Stimulated activated CD4-positive, alpha-beta T cell treated with anti-CD3 and anti-CD28 coated beads, Interleukin-12 subunit alpha, Interleukin-12 subunit beta, amount 100 ng/mL, for 48 hours (primary cell): ENCODE data around the gene SOX15.

Experiments used
- DNase-seq, 3 donors: peaks; one replicate each; pipeline ENCODE4 v3.0.0-alpha.2; 2020; ENCODE audit warnings: low read depth in 2 of 3, low spot score in 1 of 3

SOX15 gene

DNA sequence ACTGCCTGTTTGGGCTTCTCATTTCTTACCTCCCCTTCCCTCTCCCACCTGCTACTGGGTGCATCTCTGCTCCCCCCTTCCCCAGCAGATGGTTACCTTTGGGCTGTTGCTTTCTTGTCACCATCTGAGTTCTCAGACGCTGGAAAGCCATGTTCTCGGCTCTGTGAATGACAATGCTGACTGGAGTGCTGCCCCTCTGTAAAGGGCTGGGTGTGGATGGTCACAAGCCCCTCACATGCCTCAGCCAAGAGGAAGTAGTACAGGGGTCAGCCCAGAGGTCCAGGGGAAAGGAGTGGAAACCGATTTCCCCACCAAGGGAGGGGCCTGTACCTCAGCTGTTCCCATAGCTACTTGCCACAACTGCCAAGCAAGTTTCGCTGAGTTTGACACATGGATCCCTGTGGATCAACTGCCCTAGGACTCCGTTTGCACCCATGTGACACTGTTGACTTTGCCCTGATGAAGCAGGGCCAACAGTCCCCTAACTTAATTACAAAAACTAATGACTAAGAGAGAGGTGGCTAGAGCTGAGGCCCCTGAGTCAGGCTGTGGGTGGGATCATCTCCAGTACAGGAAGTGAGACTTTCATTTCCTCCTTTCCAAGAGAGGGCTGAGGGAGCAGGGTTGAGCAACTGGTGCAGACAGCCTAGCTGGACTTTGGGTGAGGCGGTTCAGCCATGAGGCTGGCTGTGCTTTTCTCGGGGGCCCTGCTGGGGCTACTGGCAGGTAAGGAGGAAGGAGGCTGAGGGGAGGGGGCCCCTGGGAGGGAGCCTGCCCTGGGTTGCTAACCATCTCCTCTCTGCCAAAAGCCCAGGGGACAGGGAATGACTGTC lies 10.7 kb downstream of the SOX15 start, which contains the start of gene CD68:
Gene CD68, plus strand, starts transcription at position 638 of the 833 bp plus-strand sequence. Its CDS starts 40 bp downstream, at position 678.
- DNase-seq: peak; percentile 58 to 72 (median 71)

DNA sequence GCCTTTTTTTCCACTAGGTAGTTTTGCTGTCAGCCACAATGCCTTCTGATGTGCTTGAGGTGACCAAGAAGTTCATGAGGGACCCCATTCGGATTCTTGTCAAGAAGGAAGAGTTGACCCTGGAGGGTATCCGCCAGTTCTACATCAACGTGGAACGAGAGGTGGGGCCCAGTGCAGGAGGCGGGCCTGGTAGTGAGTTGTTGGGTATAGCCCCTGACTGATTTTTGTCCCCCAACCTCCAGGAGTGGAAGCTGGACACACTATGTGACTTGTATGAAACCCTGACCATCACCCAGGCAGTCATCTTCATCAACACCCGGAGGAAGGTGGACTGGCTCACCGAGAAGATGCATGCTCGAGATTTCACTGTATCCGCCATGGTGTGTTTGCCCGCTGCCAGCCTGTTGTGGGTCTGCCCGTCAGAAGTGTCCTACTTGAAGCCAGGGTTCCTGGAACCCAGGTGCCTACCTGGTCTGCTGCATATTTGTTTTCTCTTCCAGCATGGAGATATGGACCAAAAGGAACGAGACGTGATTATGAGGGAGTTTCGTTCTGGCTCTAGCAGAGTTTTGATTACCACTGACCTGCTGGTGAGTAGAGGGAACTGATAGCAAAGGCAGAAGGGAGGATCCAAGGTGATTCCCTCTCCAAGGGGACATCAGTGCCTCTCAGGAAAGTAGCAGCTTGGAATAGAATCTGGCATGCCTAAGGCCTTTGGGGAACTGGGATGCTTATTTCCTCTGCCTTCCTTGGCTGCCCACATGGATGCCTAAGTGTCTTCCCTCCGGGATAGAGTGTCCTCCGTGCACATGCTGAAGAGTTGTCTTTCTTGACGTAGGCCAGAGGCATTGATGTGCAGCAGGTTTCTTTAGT lies 12.3 kb downstream of the SOX15 start:
- no peak for DNase-seq

DNA sequence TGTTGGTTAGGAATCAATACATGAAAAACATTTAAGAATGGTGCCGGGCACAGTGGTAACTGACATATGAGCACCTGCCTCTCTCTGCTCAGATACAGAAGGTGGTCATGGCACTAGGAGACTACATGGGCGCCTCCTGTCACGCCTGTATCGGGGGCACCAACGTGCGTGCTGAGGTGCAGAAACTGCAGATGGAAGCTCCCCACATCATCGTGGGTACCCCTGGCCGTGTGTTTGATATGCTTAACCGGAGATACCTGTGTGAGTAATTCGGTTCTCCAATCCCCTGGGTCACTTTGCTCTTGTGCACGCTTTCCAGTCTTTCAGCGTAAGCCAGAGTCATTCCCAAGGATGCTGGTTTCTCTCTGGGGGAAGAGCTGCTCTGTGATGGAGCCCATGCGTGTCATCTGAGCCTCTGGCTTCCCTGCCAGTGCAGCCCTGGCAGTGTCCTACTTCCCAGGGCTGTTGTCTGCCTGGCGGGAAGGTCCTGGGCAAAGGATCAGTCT lies 13.4 kb downstream of the SOX15 start:
- DNase-seq: no peak

DNA sequence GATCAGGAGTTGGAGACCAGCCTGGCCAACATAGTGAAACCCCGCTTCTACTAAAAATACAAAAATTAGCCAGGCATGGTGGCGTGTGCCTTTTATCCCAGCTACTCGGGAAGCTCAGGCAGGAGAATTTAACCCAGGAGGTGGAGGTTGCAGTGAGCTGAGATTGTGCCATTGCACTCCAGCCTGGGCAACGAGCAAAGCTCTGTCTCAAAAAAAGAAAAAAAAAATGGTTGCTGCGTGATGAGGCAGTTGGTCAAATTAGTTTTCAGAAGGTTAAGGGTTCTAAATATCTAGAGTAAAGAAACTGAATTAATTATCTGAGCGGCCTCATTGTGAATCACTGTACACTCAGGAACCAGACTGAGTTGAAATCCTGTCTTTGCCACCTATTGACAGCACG lies 13.9 kb downstream of the SOX15 start:
- no peak for DNase-seq

DNA sequence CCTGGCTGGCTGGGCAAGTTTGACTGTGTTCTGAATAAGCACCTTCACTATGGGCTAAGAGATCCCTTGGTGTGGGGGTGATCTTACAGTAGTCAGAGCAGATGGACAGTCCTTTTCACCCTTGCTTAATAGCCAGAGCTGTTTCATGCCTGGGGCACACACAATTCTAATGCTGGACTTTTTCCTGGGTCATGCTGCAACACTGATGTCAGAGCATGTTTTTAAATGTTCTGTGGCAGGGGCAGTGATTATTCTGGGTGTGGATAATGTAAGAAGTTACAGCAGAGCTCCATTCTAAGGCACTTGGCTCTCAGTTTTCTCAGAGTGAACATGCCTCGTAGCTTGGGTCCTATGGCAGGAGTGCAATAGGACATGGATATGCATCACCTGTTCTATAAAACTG lies 14.4 kb downstream of the SOX15 start:
- DNase-seq: no peak

DNA sequence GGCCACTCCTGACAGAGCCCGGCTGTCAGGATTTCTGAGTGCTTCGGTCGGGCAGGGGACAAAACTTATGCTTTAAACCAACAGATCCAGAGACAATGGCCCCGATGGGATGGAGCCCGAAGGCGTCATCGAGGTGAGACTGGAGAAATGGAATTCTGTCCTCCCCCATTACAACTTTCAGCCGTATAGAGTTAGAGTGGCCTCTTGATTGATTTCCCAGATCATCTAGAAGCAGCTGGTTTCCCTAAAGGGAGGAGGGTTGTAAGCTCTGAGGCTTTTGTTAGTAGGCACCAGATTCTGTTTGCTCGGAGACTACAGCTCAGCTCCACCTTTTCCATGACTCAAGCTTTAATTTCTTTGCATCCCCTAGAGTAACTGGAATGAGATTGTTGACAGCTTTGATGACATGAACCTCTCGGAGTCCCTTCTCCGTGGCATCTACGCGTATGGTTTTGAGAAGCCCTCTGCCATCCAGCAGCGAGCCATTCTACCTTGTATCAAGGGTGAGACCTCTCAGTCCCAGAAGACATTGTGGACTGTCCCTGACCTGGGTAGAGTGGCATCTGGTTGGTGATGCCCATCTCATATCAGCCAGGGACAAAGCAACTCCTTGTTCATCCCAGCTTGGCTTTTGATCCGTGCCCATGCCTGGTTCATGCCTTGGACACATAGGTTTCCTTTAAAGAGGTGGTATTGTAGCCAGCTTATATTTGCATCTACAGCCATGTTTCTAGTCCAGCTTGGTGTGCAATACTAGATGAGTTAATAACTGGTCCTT lies 15.5 kb downstream of the SOX15 start:
- no peak for DNase-seq

DNA sequence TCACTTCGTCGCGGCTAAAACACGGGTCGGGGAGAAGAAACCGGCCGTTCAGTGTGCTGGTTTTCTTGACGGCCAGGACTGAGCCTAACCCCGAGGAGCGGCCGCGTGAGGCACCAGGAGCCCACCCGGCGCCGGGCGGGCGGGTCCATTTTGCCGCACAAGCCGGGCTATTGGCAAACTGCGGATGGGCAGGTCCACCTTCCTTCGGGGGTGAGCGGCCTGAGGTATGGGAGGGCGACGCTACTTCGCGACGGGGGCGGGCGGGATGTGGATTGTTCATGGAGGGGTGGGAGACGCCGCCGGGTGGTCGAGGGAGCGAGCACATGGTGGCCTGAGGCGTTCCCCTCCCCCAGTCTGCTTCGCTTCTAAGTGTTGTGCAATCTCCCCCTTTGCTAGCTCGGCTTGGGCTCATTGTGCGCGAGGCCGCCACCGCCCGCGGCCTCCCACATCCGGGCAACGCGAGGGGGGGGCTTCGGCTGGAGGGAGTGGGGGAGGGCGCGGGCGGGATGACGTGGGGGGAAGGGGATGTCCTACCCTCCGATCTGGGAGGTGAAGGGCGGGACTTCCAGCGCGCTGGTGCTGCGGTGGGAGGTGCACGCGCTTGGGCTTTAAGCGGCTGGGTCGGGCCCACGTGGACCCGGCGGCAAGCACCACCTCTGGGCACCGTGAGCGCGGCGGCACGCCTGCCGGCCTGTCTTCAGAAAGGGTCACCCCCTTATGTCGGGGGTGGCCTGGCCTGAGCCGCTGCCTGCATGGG lies 16.4 kb downstream of the SOX15 start:
- peak; percentile 83 to 85 (median 85) for DNase-seq

DNA sequence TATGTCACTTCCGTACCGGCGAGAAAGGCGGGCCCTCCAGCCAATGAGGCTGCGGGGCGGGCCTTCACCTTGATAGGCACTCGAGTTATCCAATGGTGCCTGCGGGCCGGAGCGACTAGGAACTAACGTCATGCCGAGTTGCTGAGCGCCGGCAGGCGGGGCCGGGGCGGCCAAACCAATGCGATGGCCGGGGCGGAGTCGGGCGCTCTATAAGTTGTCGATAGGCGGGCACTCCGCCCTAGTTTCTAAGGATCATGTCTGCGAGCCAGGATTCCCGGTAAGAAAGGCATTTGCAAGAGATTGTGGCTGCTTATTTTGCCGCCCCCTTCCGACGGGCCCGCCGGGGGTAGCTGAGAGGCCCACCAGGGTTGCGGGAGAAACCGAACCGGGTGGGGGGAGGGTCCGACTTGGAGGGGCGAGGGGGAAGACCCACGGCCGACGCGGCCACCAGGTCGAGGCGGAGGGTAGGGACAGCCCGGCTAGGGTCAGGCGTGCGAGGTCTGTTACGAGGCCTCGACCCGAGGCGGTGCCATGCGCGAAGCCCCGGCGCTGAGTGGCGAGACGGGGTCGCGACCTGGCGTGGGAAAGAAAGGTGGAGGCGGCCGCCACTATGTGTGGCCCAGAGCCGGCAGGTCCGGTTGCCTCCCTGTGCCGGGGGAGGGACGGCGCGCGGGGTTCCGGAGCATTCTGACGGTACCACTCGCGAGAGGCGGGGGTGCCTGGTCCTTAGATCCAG lies 17.1 kb downstream of the SOX15 start:
- peak; percentile 99 to 100 (median 100) for DNase-seq

DNA sequence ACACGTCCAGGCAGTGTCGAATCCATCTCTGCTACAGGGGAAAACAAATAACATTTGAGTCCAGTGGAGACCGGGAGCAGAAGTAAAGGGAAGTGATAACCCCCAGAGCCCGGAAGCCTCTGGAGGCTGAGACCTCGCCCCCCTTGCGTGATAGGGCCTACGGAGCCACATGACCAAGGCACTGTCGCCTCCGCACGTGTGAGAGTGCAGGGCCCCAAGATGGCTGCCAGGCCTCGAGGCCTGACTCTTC lies 17.6 kb downstream of the SOX15 start:
- DNase-seq: no peak

DNA sequence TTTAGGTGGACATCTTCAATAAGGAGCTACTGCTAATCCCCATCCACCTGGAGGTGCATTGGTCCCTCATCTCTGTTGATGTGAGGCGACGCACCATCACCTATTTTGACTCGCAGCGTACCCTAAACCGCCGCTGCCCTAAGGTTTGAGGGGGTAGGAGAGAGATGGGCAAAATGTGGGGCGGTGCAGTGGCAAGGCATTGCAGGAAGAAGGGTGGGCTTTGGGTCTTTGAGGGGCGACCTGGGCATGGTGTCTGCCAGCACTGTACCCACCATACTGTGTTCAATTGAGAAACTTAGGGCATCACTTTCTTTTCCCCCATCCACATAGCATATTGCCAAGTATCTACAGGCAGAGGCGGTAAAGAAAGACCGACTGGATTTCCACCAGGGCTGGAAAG lies 19.5 kb downstream of the SOX15 start:
- DNase-seq: no peak

DNA sequence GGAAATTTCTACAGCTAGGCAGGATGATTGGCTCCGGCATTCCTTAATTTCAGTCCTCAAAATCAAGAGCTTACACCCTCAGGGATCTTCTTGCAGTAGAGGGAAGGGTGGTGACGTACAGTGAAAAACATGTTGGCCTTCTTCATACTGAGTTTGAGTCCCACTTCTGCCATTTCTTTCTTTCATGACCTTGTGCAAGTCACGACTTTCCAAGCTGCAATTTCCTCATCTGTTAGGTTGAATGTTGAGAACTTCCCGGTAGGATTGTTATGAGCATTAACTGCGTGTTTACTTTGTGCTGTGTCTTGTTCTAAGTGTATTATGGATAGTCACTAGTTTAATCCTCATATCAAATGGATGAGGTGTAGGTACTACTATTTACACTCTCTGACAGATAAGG lies 20.3 kb downstream of the SOX15 start:
- no peak for DNase-seq

DNA sequence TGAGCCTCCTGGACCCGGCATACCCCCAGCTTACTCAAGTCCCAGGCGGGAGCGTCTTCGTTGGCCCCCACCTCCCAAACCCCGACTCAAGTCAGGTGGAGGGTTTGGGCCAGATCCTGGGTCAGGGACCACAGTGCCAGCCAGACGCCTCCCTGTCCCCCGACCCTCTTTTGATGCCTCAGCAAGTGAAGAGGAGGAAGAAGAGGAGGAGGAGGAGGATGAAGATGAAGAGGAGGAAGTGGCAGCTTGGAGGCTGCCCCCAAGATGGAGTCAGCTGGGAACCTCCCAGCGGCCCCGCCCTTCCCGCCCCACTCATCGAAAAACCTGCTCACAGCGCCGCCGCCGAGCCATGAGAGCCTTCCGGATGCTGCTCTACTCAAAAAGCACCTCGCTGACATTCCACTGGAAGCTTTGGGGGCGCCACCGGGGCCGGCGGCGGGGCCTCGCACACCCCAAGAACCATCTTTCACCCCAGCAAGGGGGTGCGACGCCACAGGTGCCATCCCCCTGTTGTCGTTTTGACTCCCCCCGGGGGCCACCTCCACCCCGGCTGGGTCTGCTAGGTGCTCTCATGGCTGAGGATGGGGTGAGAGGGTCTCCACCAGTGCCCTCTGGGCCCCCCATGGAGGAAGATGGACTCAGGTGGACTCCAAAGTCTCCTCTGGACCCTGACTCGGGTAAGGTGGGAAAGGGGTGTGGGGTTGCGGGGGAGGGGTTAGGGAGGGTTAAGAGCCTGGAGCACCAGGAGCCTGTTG lies 26.6 kb downstream of the SOX15 start:
- no peak for DNase-seq

DNA sequence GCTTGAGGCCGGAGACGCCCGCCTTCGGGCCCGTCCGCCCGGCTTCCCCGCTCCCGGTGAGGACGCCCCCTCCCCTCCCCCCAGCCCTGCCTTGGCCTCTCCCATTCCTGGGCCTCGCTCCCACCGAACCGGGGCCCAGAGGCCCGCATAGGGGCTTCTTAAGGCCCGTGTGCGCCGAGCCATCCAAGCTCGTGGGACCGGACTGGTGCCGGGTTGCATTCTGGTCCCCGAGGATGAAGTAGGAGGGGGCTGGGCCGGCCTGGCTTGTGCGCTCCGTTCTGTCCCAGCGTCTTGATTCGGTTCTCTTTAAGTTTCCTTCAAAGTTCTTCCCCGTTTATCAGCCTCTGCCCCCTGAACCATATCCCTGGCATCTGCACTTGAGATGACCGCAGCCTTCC lies 27.7 kb downstream of the SOX15 start:
- no peak for DNase-seq

DNA sequence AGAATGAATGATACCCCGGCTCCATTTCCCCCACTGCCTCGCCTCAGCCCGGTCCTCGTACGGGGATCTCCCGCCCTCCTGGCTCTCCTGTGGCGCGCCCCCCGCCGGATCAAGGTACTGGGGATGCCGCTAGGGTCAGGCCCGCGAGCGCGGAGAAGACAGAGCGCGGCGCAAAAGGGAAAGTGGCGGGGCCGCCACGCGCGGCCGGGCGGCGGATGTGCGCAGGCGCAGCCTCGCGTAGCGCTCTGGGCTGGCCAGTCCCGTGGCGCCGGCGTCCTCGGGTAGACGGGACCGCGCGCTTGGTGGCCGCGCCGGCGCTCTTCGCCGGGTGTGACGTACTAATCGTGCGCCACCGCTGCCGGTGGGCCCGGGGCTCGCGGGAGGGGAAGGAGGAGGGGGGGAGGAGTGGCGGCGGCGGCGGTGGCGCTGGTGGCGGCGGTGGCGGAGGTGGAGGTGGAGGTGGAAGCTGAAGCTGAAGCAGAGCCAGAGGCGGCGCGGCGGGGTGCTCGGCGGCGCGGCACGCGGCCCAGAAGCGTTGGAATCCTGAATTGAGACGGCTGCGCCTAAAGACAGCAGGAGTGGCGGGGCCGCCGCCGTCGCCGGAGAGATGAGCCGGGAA lies 28.2 kb downstream of the SOX15 start, which contains the start of gene SENP3:
Gene SENP3, plus strand, starts transcription at position 331 of the 619 bp plus-strand sequence. CDS start 1,158 bp downstream, outside the sequence.
- DNase-seq: peak; percentile 79 to 90 (median 82)

DNA sequence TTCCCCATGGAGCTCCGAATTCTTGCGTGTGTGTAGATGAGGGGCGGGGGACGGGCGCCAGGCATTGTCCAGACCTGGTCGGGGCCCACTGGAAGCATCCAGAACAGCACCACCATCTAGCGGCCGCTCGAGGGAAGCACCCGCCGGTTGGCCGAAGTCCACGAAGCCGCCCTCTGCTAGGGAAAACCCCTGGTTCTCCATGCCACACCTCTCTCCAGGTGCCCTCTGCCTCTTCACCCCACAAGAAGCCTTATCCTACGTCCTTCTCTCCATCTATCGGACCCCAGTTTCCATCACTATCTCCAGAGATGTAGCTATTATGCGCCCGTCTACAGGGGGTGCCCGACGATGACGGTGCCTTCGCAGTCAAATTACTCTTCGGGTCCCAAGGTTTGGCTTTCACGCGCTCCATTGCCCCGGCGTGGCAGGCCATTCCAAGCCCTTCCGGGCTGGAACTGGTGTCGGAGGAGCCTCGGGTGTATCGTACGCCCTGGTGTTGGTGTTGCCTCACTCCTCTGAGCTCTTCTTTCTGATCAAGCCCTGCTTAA lies 28.8 kb downstream of the SOX15 start:
- DNase-seq: peak; percentile 78 to 86 (median 82)

DNA sequence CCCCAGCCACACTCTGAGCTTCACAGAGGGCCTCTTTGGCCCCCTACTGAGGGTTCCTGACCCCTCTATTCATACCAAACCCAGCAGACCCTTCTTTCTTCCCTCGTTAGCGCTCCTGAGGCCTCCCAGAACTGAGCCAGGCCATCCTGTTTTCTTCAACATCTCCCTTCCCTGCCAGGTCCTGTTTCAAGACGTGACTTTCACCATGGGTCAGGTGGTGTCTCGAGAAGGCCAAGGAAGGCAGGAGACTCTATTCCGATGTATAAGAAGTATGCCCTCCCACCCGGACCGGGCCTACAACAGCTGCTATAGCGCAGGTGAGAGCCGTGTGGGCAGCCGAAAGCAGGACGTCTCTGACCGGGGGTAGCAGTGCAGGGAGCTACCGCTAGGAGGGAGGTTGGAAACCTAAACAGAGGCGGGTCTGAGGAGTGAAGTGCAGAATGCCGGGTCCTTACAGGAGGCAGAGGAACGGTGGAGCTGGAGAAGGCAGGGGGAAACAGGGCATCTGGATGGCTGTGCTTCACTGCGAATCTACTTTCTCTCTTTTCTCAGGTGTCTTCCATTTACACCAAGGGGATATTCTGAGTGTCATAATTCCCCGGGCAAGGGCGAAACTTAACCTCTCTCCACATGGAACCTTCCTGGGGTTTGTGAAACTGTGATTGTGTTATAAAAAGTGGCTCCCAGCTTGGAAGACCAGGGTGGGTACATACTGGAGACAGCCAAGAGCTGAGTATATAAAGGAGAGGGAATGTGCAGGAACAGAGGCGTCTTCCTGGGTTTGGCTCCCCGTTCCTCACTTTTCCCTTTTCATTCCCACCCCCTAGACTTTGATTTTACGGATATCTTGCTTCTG lies 29.5 kb downstream of the SOX15 start:
- no peak for DNase-seq
